ENCODE results near the gene CDK11B.
"Not testable (repeated sequence)": the region's sequence is repeated elsewhere in the genome, so short reads cannot be mapped to it uniquely, and the experiment has no call there.

GRCh38 chr1:1637479-1637875 is 21.3 kb downstream of the CDK11B start:
- TF ChIP-seq CTCF, POLR2A (IDR thresholded peaks at IDR 0.05): not testable (repeated sequence)
